A549 treated with AZD2906 at 1 μM for 4 hours (cell line): Measurements from ENCODE around the gene BDH2. TPM values are rescaled to one million over a fixed set of nuclear protein-coding genes. Genes with fewer than 3 reads are reported as not detected.

ENCODE experiments used
- total RNA-seq: library from RNA; stranded (reverse); fragments of 200-300 nt; extraction: Qiagen RNA extraction; gene quantifications from 5 replicates; pipeline ENCODE4 v1.2.3, GENCODE V29; 2022

The BDH2 gene
- 7.5 to 9.5 TPM (median 8.6 TPM) in 5 replicates for total RNA-seq

GRCh38 chr4:103099691-103100392 is at the start of gene BDH2:
TSS of gene BDH2 (minus strand) at chr4:103099834. CDS start at chr4:103096254, 3,580 bp downstream.

GRCh38 chr4:103076747-103077347 is 22.8 kb downstream of the BDH2 start, which contains the start of gene SLC9B2:
TSS of gene SLC9B2 (minus strand) at chr4:103076761. CDS start at chr4:103067550, 9,211 bp downstream.

Other genes with a start within 250 kb of the BDH2 start
- 38.1 to 40.9 TPM (median 39.7 TPM) in 5 replicates for gene CISD2, start 230.8 kb downstream of the BDH2 start, total RNA-seq
- 0.05 to 0.09 TPM in 2 of 5 replicates, not detected in the others for gene SLC9B1, start 80.1 kb downstream of the BDH2 start, total RNA-seq
- 6.1 to 9.4 TPM (median 6.9 TPM) in 5 replicates for gene SLC9B2, start 23.1 kb downstream of the BDH2 start, total RNA-seq
- 4.8 to 7.4 TPM (median 7.2 TPM) in 5 replicates for gene CENPE, start 98.5 kb upstream of the BDH2 start, total RNA-seq